OCI-LY7 (cell line): ENCODE data around the gene CMTR2. TPM values are rescaled to one million over a fixed set of nuclear protein-coding genes. Genes with fewer than 3 reads are reported as not detected.

ENCODE experiments used
- BruUV-seq: library from RNA; stranded (reverse); fragments of 400-500 nt; replicated peaks from 2 replicates; lab custom pipeline; 2021; lab: Mats Ljungman, UMichigan
- CTCF ChIA-PET: fragments of 300-600 bp; sonication (Branson Sonifier 250); formaldehyde crosslinking; loops from one replicate; lab custom pipeline; 2022; ENCODE audit warnings: antibody characterized with exemption; ENCODE audit not compliant: unreplicated experiment; lab: Charles Lee
- POLR2A ChIA-PET: fragments of 300-600 bp; sonication (Branson Sonifier 250); formaldehyde crosslinking; loops from one replicate; lab custom pipeline; 2022; ENCODE audit warnings: antibody characterized with exemption; lab: Charles Lee
- DNase-seq: peaks from one replicate; pipeline ENCODE4 v3.0.0-alpha.2; 2015; ENCODE audit warnings: low spot score
- H2AFZ ChIP-seq: fragments of 200-600 bp; sonication (generic), shearing (Covaris generic); 2 replicates; pipeline ENCODE4 v1.6.1; 2014; ENCODE audit warnings: mild to moderate bottlenecking, antibody characterized with exemption, low read length, moderate library complexity
- H3K27ac ChIP-seq: fragments of 200-600 bp; sonication (generic); 2 replicates; pipeline ENCODE4 v1.5.1; 2014; ENCODE audit warnings: mixed run types, low read depth, mild to moderate bottlenecking, moderate library complexity, low read length, inconsistent platforms; ENCODE audit not compliant: poor library complexity, severe bottlenecking
- H3K36me3 ChIP-seq: fragments of 200-600 bp; sonication (generic); 2 replicates; pipeline ENCODE4 v1.6.1; 2014; ENCODE audit warnings: mild to moderate bottlenecking, antibody characterized with exemption, low read length, moderate library complexity, mixed read lengths; ENCODE audit not compliant: insufficient read depth
- H3K4me1 ChIP-seq: fragments of 200-600 bp; sonication (generic); 2 replicates; pipeline ENCODE4 v1.5.1; 2014; ENCODE audit warnings: mild to moderate bottlenecking, low read length; ENCODE audit not compliant: insufficient read depth, poor library complexity, severe bottlenecking
- H3K4me2 ChIP-seq: fragments of 200-600 bp; sonication (generic); 2 replicates; pipeline ENCODE4 v1.6.1; 2014; ENCODE audit warnings: mild to moderate bottlenecking, low read length
- H3K4me3 ChIP-seq: fragments of 200-600 bp; sonication (generic); 2 replicates; pipeline ENCODE4 v1.5.1; 2014; ENCODE audit warnings: mild to moderate bottlenecking, low read depth, low read length; ENCODE audit not compliant: poor library complexity, severe bottlenecking
- H3K79me2 ChIP-seq: fragments of 200-600 bp; sonication (generic); 2 replicates; pipeline ENCODE4 v1.6.1; 2016; ENCODE audit warnings: low read depth, mild to moderate bottlenecking, low read length, moderate library complexity, mixed read lengths; ENCODE audit not compliant: insufficient read depth
- H3K9me2 ChIP-seq: fragments of 200-600 bp; sonication (generic); 2 replicates; pipeline ENCODE4 v1.6.1; 2016; ENCODE audit warnings: mild to moderate bottlenecking, low read length, mixed read lengths; ENCODE audit not compliant: insufficient read depth
- H3K9me3 ChIP-seq: fragments of 200-600 bp; sonication (generic); 2 replicates; pipeline ENCODE4 v1.6.1; 2014; ENCODE audit warnings: mild to moderate bottlenecking, mixed run types, low read length, mixed read lengths
- H4K20me1 ChIP-seq: fragments of 200-600 bp; sonication (generic); 2 replicates; pipeline ENCODE4 v1.6.1; 2014; ENCODE audit warnings: mild to moderate bottlenecking, antibody characterized with exemption, low read length, moderate library complexity, mixed read lengths; ENCODE audit not compliant: insufficient read depth
- CTCF ChIP-seq: fragments of 200-600 bp; sonication (generic); conservative IDR thresholded peaks from 2 replicates; pipeline ENCODE4 v1.5.1; 2014; ENCODE audit warnings: mild to moderate bottlenecking, antibody characterized with exemption, low read length, moderate library complexity, mixed read lengths
- EZH2phosphoT487 ChIP-seq: fragments of 200-600 bp; sonication (generic); IDR thresholded peaks from 2 replicates; pipeline ENCODE4 v1.6.1; 2018; ENCODE audit warnings: low read depth, borderline replicate concordance, mild to moderate bottlenecking, mixed run types, antibody characterized with exemption, low read length, moderate library complexity, mixed read lengths
- intact Hi-C: fragments of 100-400 bp; cut with micrococcal nuclease; formaldehyde crosslinking; loops from one replicate; pipeline ENCODE4 v1.10.0; 2022; ENCODE audit not compliant: unreplicated experiment
- total RNA-seq, 2 experiments: library from RNA; depleted of rRNA in 1 of 2; stranded (reverse); fragments of >200 nt in 1 of 2; shearing (Covaris generic) in 1 of 2; gene quantifications; 2 replicates each; pipeline ENCODE4 v1.2.3, GENCODE V29; 2014 to 2022

The CMTR2 gene
- total RNA-seq, 2 experiments from 2014 or later, result 10.4 to 10.9 TPM

- DNase-seq, result no peak
- Histone ChIP-seq H3K79me2 (no peaks in the 10 kb centered on the region), H3K9me3 (no peaks in the 10 kb centered on the region), H3K27ac (no peak overlapping the region), H3K36me3 (no peaks in the 10 kb centered on the region), H3K9me2 (no peaks in the 10 kb centered on the region), H2AFZ (no peak overlapping the region), H4K20me1 (no peaks in the 10 kb centered on the region), H3K4me2 (no peak overlapping the region), H3K4me3 (no peak overlapping the region), H3K4me1 (no peaks in the 10 kb centered on the region)
- BruUV-seq, result no TSS peak
- intact Hi-C loops, result loop anchor here (10.0 kb wide), 1 partner anchor 59 kb away; no protein-coding TSS in a partner anchor
- POLR2A ChIA-PET, result no interaction called here
- CTCF ChIA-PET, result no interaction called here
- TF ChIP-seq EZH2phosphoT487, result no peak
- TF ChIP-seq CTCF, result no peak
These were observed 33.5 kb downstream of the CMTR2 start for GRCh38 chr16:71255721-71256120.

GRCh38 chr16:71254832-71255525 is 34.2 kb downstream of the CMTR2 start:
- Histone ChIP-seq H3K4me2 (no peak overlapping the region), H3K9me2 (no peaks in the 10 kb centered on the region), H3K4me3 (no peak overlapping the region), H4K20me1 (no peaks in the 10 kb centered on the region), H3K9me3 (no peaks in the 10 kb centered on the region), H3K36me3 (no peaks in the 10 kb centered on the region), H3K4me1 (no peaks in the 10 kb centered on the region), H3K79me2 (no peaks in the 10 kb centered on the region), H3K27ac (no peak overlapping the region), H2AFZ (no peak overlapping the region)
- intact Hi-C loops, result loop anchor here (10.0 kb wide), 1 partner anchor 60 kb away; no protein-coding TSS in a partner anchor
- ChIA-PET POLR2A (no interaction called here), CTCF (no interaction called here)
- TF ChIP-seq CTCF, result no peak
- TF ChIP-seq EZH2phosphoT487, result no peak
- BruUV-seq, result no TSS peak
- peak; percentile 8 for DNase-seq
